CD4-positive, alpha-beta T cell treated with Interleukin-15 for 1 hour (primary cell): ENCODE data around the gene ITGA5.

Source experiments
- DNase-seq: peaks from one replicate; pipeline ENCODE4 v3.0.0-alpha.2; 2020

ITGA5 gene

DNA sequence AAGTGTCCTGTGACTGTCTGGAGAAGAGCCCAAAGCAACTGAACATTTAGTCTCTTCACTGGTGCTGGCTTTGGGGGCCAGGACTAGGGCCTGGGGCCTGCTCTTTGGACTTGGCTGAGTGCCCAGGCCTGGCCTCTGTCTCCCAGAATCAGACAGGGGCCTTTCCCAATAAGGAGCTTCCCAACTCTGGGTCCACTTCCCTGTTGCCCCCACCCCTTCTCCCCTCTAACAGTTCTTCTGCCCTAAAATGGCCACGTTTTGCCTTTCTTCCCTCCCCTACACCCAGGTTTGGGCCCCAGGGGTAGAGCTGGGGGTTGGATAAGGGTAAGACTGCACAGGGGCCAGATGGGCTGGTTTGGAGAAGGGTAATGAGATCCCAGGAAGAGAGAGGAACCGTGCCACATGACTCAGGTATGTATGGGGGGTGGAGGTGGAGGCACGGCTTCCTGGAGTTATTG lies 10.0 kb upstream of the ITGA5 start:
- no peak for DNase-seq

- DNase-seq, result no peak
Measured at GRCh38 chr12:54428050-54429013, 9.3 kb upstream of the ITGA5 start.

DNA sequence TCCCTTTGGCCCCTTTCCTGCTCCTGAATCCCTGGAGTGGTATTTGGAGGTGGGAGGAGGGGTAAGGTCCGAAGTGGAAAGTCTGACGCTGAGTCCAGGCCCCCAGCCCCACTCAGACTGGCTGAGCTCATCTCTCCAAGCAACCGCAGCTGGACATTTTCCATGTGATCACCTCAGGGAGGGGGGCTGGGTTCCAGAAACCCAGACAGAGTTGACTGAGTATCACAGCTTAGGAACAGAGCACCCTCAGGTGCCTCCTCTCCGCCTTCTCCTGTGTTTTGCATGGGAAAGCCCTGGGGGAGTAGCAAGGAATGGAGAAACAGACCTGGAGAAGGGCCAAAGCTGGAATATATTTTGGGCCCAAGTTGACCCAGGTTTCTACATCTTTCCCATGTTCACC lies 8.0 kb upstream of the ITGA5 start:
- DNase-seq, result no peak

DNA sequence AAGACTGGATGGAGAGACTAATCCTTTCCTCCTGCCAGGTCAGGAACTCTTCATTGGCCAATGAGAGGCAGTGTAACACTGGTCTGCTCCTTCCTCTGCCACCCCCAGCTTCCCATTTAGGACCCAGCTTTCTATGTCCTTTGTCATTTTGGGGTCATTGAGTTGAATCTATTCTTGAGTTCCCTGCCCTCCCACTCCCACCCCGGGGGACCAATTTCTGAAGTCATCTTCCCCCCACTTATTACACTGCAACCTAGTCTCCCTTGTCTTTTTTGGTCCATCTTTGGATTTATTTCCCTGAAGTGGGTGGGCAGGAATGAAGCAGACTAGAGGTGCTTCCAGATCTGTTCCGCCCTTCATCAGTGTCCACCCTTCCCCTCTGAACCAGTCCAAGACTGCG lies 7.6 kb upstream of the ITGA5 start:
- no peak for DNase-seq

- DNase-seq, result no peak
Measured at GRCh38 chr12:54425702-54426101, 6.6 kb upstream of the ITGA5 start.

DNA sequence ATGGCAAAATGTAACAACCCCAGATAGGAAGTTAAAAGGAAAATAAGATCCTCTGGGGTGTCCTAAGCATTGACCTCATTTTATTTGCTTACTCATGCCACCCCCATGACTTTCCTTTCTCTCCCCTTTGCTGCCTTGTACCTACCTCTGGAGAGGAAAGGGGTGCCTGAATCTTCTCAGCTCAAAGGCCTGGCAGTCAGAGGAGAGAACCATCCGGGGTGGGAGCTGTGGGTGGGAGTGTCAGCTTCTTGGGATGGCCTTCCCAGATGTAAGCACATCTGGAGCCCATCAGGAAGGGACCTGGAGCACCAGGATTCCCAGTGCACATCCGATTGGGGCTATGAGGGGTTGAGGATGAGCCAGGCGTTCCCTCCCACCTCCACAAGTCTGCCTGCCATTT lies 5.2 kb upstream of the ITGA5 start:
- DNase-seq, result no peak

DNA sequence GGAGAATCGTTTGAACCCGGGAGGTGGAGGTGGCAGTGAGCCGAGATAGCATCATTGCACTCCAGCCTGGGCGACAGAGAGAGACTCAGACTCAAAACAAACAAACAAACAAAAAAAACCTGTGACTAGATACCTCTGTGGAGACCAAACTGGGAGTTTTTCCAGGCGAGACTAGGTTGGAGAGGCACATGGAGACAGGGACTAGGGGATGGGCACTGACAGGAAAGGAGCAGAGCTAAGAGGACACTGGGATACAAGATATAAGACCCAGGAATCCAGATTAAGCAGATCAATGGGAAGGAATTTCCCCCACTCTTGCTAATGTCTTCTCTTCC lies 4.7 kb upstream of the ITGA5 start:
- DNase-seq, result no peak

DNA sequence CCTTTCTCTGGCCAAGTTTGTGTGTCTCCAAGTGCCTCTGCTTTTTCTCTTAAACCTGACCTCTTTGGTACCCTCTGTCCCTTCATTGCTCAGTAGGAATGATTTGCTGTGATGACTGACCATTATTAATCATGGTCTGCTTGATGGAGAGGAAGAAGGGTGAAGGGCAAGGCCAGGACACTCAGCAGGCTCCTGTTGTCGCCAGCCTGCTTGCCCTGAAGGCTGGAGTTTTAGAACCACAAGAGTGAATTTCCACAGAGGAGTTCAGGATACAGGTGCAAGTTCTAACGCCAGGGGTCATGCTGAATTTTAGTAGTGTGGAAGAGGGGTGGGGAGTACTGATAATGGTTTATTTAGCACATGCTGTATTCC lies 2.8 kb upstream of the ITGA5 start:
- no peak for DNase-seq

- DNase-seq, result no peak
Measured at GRCh38 chr12:54421175-54421878, 2.3 kb upstream of the ITGA5 start.

- DNase-seq, result no peak
Measured at GRCh38 chr12:54420766-54421144, 1.7 kb upstream of the ITGA5 start.

GRCh38 chr12:54418441-54419087 lies 502 bp downstream of the ITGA5 start:
- no peak for DNase-seq

DNA sequence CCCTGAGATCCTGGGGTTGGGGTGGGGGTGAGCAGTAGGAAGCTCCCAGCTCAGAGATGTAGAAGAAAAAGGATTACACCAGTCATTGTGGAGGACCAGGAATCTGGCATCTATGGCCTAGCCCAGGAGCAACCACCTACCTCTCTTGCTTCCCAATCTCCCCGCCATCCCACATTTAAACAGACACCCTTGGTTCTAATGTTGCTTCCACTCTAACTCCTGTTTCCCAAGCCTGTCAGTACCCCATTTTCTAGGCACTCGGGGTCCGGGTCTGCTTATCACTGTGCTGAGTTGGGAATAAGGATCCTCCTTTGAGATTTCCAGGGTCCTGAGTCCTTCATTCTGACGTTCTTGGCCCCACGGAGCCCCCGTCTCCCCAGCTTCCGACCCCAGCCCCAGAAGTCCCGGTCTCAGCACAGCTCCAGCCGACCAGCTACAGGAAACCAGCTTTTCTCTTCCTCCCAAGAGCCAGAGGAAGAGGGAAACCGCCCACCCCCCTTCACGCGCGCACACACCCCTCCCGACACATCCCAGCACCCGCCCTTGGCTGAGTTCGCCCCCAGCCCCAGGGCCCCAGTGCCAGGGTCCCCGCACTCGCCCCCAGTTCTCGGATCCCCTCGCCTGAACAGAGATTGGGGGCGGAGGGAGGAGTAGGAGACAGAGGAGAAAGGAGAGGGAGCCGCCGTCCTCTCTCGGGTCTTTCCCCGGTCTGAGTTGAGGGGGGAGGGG lies 1.2 kb downstream of the ITGA5 start:
- DNase-seq, result peak; percentile 48

GRCh38 chr12:54416687-54417603 lies 2.1 kb downstream of the ITGA5 start:
- no peak for DNase-seq

DNA sequence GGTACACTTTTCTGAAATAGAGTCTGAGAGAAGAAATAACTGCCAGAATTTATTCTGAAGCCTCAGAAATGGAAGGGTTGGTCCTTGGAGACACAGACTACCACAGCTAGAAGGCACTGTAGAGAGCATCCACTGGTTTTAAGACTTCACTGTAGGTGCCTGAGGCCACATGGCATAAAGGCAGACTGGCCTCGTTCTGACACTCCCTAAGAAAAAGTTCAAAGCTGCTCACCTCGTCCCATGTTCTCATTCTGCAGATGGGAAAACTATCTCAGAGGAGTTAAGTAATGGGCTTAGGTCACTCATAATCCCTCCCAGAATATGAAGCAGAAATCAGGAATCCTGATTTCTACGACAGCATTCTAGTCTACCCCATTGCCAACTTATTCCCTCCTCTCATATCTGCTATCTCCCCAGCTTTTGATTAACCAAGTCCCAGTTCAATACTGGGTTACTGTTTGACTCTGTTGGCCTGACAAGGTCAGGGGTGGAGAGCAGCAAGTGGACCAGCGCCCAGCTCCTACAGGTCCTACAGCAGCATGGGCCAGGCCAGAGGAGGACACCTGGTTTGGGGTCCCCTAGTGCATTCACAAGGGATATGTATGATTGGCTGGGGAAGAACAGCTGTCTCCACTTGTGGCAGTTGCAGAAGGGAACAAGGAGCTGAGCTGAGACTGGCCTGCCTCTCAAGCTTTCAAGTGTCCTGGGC lies 3.7 kb downstream of the ITGA5 start:
- no peak for DNase-seq

DNA sequence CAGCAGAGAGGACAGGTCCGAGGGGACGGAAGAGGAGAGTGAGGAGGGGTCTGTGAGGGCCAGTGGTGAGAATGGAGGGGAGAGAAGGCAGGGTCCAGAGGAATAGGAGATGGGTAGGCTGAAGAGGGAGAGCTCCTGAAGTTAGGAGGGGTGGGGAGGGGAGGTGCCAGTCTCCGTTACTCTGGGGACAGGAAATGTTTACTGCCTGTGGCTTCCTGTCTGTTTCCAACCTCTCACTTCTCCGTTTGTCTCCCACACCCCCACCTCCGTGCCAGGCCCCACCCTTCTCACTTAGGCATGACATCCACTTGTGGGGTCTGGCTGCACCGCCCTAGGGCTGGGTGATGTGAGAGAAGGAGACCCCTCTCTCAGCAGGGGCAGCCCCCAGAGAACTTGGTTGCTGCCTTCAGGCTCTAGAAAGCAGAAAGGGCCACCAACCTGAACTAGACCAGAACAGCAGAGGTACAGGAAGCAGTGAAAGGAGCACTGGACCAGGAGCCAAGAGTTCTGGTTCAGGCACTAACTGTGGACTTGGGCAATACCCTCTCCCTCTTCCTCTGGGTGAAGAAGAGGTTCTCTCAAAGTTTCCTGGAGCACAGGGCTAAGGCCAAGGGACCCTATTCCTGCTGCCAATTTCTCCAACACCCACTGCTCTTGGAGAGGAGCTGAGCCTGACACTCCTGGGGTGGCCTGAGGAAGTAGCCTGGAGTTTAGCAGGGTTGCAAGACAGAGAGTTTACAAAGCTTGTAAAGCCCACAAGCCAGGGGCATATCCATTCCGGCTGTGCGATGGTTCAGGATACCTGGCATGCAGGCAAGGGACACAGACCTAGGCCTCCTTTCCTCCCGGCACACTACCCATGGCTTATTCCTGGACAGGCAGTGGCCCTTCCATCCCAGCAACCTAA lies 5.5 kb downstream of the ITGA5 start:
- DNase-seq, result peak; percentile 91

- DNase-seq, result no peak
Measured at GRCh38 chr12:54412786-54413185, 6.3 kb downstream of the ITGA5 start.

DNA sequence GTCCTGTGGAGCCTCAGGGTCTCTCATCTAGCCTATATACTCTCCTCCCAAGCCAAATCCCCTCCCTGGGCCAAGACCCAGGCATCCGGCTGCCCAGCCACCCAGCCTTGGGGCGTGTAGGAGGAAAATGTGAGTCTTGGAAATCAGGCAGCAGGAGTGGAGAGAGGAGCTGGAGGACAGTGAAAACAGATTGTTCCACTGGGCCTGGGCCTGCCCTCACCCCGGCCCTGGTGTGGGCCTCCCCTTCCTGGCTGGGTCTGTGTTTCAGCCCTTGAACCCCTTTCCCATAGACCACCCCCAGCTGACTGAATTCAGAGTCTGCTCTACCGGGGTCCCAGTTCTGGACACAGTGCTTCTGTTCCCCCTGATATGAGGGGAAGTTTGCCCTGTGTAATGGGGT lies 6.7 kb downstream of the ITGA5 start:
- DNase-seq, result no peak

DNA sequence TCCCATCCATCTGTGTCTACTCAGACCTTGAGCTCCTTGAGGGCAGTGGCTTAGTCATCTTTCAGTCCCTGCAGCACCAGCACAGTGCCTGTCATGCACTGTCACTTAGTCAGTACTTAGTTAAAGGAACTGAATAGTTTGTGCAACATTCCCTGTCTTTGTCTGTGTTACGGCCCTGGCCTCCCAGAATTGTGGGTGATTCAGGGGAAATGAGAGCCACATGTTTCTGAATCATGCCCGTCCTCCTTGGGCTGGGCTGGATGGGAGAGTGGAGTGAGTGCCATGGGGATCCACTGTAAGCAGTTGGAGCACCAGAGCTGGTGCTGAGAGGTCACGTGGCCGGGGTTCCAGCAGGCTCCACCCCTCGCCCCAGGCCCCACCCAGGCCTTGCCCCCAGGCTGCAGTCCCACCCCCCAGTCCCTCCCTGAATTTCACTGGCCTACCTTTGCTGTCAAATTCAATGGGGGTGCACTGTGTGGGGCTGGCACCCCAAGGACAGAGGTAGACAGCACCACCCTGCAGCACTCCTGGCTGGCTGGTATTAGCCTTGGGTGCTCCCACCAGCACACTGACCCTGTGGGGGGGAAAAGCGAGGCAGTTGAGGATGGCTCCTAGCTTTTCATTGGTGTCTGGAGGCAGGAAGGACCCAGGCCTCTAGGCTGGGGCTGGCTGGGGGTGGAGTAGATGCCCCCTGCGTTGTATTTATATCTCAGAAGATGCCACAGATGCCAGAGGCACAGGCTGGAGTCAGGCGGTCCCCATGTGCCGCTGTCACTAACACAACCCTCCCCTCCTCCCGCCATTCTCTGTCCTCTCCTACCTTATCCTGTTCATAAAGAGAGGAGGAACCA lies 7.5 kb downstream of the ITGA5 start:
- DNase-seq, result peak; percentile 85

DNA sequence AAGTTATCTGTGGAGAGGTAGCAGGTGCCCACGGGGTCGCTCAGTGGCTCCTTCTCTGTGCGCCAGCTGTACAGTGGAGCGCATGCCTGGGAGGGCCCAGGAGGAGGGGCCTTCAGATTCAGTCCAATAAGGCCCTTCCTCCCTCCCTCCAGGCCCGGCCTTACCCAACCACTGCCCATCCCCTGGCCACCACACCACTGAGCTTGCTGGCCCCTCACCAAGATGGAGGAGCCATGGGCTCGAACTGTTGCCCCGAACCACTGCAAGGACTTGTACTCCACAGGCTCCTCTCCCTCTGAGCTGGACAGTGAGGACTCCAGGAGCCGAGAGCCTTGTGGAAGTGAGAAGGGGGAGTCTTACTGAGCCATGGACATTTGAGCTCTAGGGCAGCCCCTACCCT lies 9.8 kb downstream of the ITGA5 start:
- no peak for DNase-seq
